Measurements from ENCODE around the gene ZP1.

The ZP1 gene

GRCh38 chr11:60916669-60917206, 49.4 kb downstream of the ZP1 start:
- Histone ChIP-seq H3K4me1 (ENCODE audit: control insufficient read depth in 1 of 2, insufficient read depth in 2 of 2, low read length in 2 of 2) (peaks cover 10 to 46% of the 10 kb centered on the region in 2 donors), H3K9me3 (ENCODE audit: control insufficient read depth in 1 of 2, low read length in 2 of 2) (no peaks in the 10 kb centered on the region), H3K27me3 (ENCODE audit: low read depth, low read length) (no peaks in the 10 kb centered on the region), H3K27ac (ENCODE audit: low read length) (no peak overlapping the region), H3K4me3 (ENCODE audit: low read depth in 1 of 2, low read length in 2 of 2) (no peak overlapping the region), H3K36me3 (ENCODE audit: control insufficient read depth in 1 of 2, insufficient read depth in 2 of 2, low read length in 2 of 2) (peaks cover 15 to 29% of the 10 kb centered on the region in 2 donors)

GRCh38 chr11:60917267-60917666, 49.9 kb downstream of the ZP1 start:
- H3K27ac ChIP-seq (ENCODE audit: low read length): no peak overlapping the region

GRCh38 chr11:60918251-60918938, 51.1 kb downstream of the ZP1 start:
- Histone ChIP-seq H3K27ac (ENCODE audit: low read length) (no peak overlapping the region), H3K4me3 (ENCODE audit: low read depth in 1 of 2, low read length in 2 of 2) (no peak overlapping the region), H3K4me1 (ENCODE audit: control insufficient read depth in 1 of 2, insufficient read depth in 2 of 2, low read length in 2 of 2) (peaks cover 10 to 43% of the 10 kb centered on the region in 2 donors)

More at GRCh38 chr11:60917267-60917666, 49.9 kb downstream of the ZP1 start:
- Histone ChIP-seq H3K4me1 (ENCODE audit: control insufficient read depth in 1 of 2, insufficient read depth in 2 of 2, low read length in 2 of 2) (peaks cover 10 to 46% of the 10 kb centered on the region in 2 donors), H3K9me3 (ENCODE audit: control insufficient read depth in 1 of 2, low read length in 2 of 2) (no peaks in the 10 kb centered on the region), H3K27me3 (ENCODE audit: low read depth, low read length) (no peaks in the 10 kb centered on the region), H3K4me3 (ENCODE audit: low read depth in 1 of 2, low read length in 2 of 2) (no peak overlapping the region), H3K36me3 (ENCODE audit: control insufficient read depth in 1 of 2, insufficient read depth in 2 of 2, low read length in 2 of 2) (peaks cover 21 to 34% of the 10 kb centered on the region in 2 donors)

GRCh38 chr11:60918939-60919265, 51.6 kb downstream of the ZP1 start:
- H3K27ac ChIP-seq (ENCODE audit: low read length): no peak overlapping the region
- peaks cover 10 to 43% of the 10 kb centered on the region in 2 donors for H3K4me1 ChIP-seq (ENCODE audit: control insufficient read depth in 1 of 2, insufficient read depth in 2 of 2, low read length in 2 of 2)
- H3K9me3 ChIP-seq (ENCODE audit: control insufficient read depth in 1 of 2, low read length in 2 of 2): no peaks in the 10 kb centered on the region
- H3K4me3 ChIP-seq (ENCODE audit: low read depth in 1 of 2, low read length in 2 of 2): no peak overlapping the region
- H3K36me3 ChIP-seq (ENCODE audit: control insufficient read depth in 1 of 2, insufficient read depth in 2 of 2, low read length in 2 of 2): peaks cover 31 to 41% of the 10 kb centered on the region in 2 donors
- H3K27me3 ChIP-seq (ENCODE audit: low read depth, low read length): peaks cover 2% of the 10 kb centered on the region

More at GRCh38 chr11:60918251-60918938, 51.1 kb downstream of the ZP1 start:
- peaks cover 31 to 43% of the 10 kb centered on the region in 2 donors for H3K36me3 ChIP-seq (ENCODE audit: control insufficient read depth in 1 of 2, insufficient read depth in 2 of 2, low read length in 2 of 2)
- H3K9me3 ChIP-seq (ENCODE audit: control insufficient read depth in 1 of 2, low read length in 2 of 2): no peaks in the 10 kb centered on the region
- H3K27me3 ChIP-seq (ENCODE audit: low read depth, low read length): no peaks in the 10 kb centered on the region

- Histone ChIP-seq H3K36me3 (ENCODE audit: control insufficient read depth in 1 of 2, insufficient read depth in 2 of 2, low read length in 2 of 2) (peaks cover 31 to 37% of the 10 kb centered on the region in 2 donors), H3K27me3 (ENCODE audit: low read depth, low read length) (peaks cover 3% of the 10 kb centered on the region), H3K9me3 (ENCODE audit: control insufficient read depth in 1 of 2, low read length in 2 of 2) (no peaks in the 10 kb centered on the region), H3K27ac (ENCODE audit: low read length) (no peak overlapping the region), H3K4me3 (ENCODE audit: low read depth in 1 of 2, low read length in 2 of 2) (no peak overlapping the region), H3K4me1 (ENCODE audit: control insufficient read depth in 1 of 2, insufficient read depth in 2 of 2, low read length in 2 of 2) (peaks cover 10 to 48% of the 10 kb centered on the region in 2 donors)
Measured at GRCh38 chr11:60919320-60919719, 52.0 kb downstream of the ZP1 start.

- Histone ChIP-seq H3K9me3 (ENCODE audit: control insufficient read depth in 1 of 2, low read length in 2 of 2) (no peaks in the 10 kb centered on the region), H3K4me3 (ENCODE audit: low read depth in 1 of 2, low read length in 2 of 2) (no peak overlapping the region), H3K27me3 (ENCODE audit: low read depth, low read length) (peaks cover 8% of the 10 kb centered on the region), H3K36me3 (ENCODE audit: control insufficient read depth in 1 of 2, insufficient read depth in 2 of 2, low read length in 2 of 2) (peaks cover 31 to 37% of the 10 kb centered on the region in 2 donors), H3K27ac (ENCODE audit: low read length) (no peak overlapping the region), H3K4me1 (ENCODE audit: control insufficient read depth in 1 of 2, insufficient read depth in 2 of 2, low read length in 2 of 2) (peaks cover 10 to 53% of the 10 kb centered on the region in 2 donors)
Measured at GRCh38 chr11:60919956-60920355, 52.6 kb downstream of the ZP1 start.

GRCh38 chr11:60921259-60921658, 53.9 kb downstream of the ZP1 start:
- no peak overlapping the region for H3K4me3 ChIP-seq (ENCODE audit: low read depth in 1 of 2, low read length in 2 of 2)
- H3K27ac ChIP-seq (ENCODE audit: low read length): no peak overlapping the region
- peaks cover 5 to 45% of the 10 kb centered on the region in 2 donors for H3K4me1 ChIP-seq (ENCODE audit: control insufficient read depth in 1 of 2, insufficient read depth in 2 of 2, low read length in 2 of 2)
- H3K9me3 ChIP-seq (ENCODE audit: control insufficient read depth in 1 of 2, low read length in 2 of 2): no peaks in the 10 kb centered on the region
- peaks cover 19% of the 10 kb centered on the region for H3K27me3 ChIP-seq (ENCODE audit: low read depth, low read length)
- H3K36me3 ChIP-seq (ENCODE audit: control insufficient read depth in 1 of 2, insufficient read depth in 2 of 2, low read length in 2 of 2): peaks cover 31 to 37% of the 10 kb centered on the region in 2 donors

GRCh38 chr11:60921777-60922335, 54.5 kb downstream of the ZP1 start:
- H3K4me3 ChIP-seq (ENCODE audit: low read depth in 1 of 2, low read length in 2 of 2): no peak overlapping the region
- peaks cover 5 to 39% of the 10 kb centered on the region in 2 donors for H3K4me1 ChIP-seq (ENCODE audit: control insufficient read depth in 1 of 2, insufficient read depth in 2 of 2, low read length in 2 of 2)
- H3K36me3 ChIP-seq (ENCODE audit: control insufficient read depth in 1 of 2, insufficient read depth in 2 of 2, low read length in 2 of 2): peaks cover 31 to 37% of the 10 kb centered on the region in 2 donors
- H3K27me3 ChIP-seq (ENCODE audit: low read depth, low read length): peaks cover 19% of the 10 kb centered on the region
- no peaks in the 10 kb centered on the region for H3K9me3 ChIP-seq (ENCODE audit: control insufficient read depth in 1 of 2, low read length in 2 of 2)
- no peak overlapping the region for H3K27ac ChIP-seq (ENCODE audit: low read length)

- Histone ChIP-seq H3K4me3 (ENCODE audit: low read depth in 1 of 2, low read length in 2 of 2) (no peak overlapping the region), H3K9me3 (ENCODE audit: control insufficient read depth in 1 of 2, low read length in 2 of 2) (no peaks in the 10 kb centered on the region), H3K4me1 (ENCODE audit: control insufficient read depth in 1 of 2, insufficient read depth in 2 of 2, low read length in 2 of 2) (peaks cover 5 to 36% of the 10 kb centered on the region in 2 donors), H3K27ac (ENCODE audit: low read length) (no peak overlapping the region), H3K36me3 (ENCODE audit: control insufficient read depth in 1 of 2, insufficient read depth in 2 of 2, low read length in 2 of 2) (peaks cover 31 to 37% of the 10 kb centered on the region in 2 donors), H3K27me3 (ENCODE audit: low read depth, low read length) (peaks cover 19% of the 10 kb centered on the region)
Measured at GRCh38 chr11:60922906-60923305, 55.6 kb downstream of the ZP1 start.

- peaks cover 19% of the 10 kb centered on the region for H3K27me3 ChIP-seq (ENCODE audit: low read depth, low read length)
- no peak overlapping the region for H3K27ac ChIP-seq (ENCODE audit: low read length)
- H3K9me3 ChIP-seq (ENCODE audit: control insufficient read depth in 1 of 2, low read length in 2 of 2): no peaks in the 10 kb centered on the region
- peaks cover 31 to 37% of the 10 kb centered on the region in 2 donors for H3K36me3 ChIP-seq (ENCODE audit: control insufficient read depth in 1 of 2, insufficient read depth in 2 of 2, low read length in 2 of 2)
- H3K4me3 ChIP-seq (ENCODE audit: low read depth in 1 of 2, low read length in 2 of 2): no peak overlapping the region
- H3K4me1 ChIP-seq (ENCODE audit: control insufficient read depth in 1 of 2, insufficient read depth in 2 of 2, low read length in 2 of 2): peaks cover 5 to 36% of the 10 kb centered on the region in 2 donors
Measured at GRCh38 chr11:60923326-60923725, 56.0 kb downstream of the ZP1 start.

GRCh38 chr11:60923800-60924109, 56.4 kb downstream of the ZP1 start:
- no peak overlapping the region for H3K27ac ChIP-seq (ENCODE audit: low read length)
- peaks cover 5 to 32% of the 10 kb centered on the region in 2 donors for H3K4me1 ChIP-seq (ENCODE audit: control insufficient read depth in 1 of 2, insufficient read depth in 2 of 2, low read length in 2 of 2)
- H3K27me3 ChIP-seq (ENCODE audit: low read depth, low read length): peaks cover 19% of the 10 kb centered on the region
- no peaks in the 10 kb centered on the region for H3K9me3 ChIP-seq (ENCODE audit: control insufficient read depth in 1 of 2, low read length in 2 of 2)
- peak overlapping the region; percentile 39 to 61 for H3K4me3 ChIP-seq (ENCODE audit: low read depth in 1 of 2, low read length in 2 of 2)
- H3K36me3 ChIP-seq (ENCODE audit: control insufficient read depth in 1 of 2, insufficient read depth in 2 of 2, low read length in 2 of 2): peaks cover 31 to 37% of the 10 kb centered on the region in 2 donors
